IMR-90 (cell line): ENCODE data around the gene DPP10. TPM values are rescaled to one million over a fixed set of nuclear protein-coding genes. Genes with fewer than 3 reads are reported as not detected.

ENCODE experiments used
- ATAC-seq: fragments of 200-7000 bp; cut with Tn5 transposase; 2 replicates; pipeline ENCODE4 v1.9.1; 2020; ENCODE audit warnings: low read depth, mild to moderate bottlenecking, moderate library complexity
- BruUV-seq: library from RNA; stranded (reverse); fragments of 400-500 nt; replicated peaks from 2 replicates; lab custom pipeline; 2021; lab: Mats Ljungman, UMichigan
- CTCF ChIA-PET: fragments of 300-600 bp; formaldehyde crosslinking; extraction: SDS; loops from one replicate; lab custom pipeline; 2021; ENCODE audit warnings: antibody characterized with exemption; lab: Yijun Ruan, JAX
- POLR2A ChIA-PET: fragments of 300-600 bp; sonication (Branson Sonifier 250); formaldehyde crosslinking; loops from one replicate; lab custom pipeline; 2022; ENCODE audit warnings: antibody characterized with exemption; ENCODE audit not compliant: unreplicated experiment; lab: Charles Lee
- DNase-seq: peaks from one replicate; pipeline ENCODE4 v3.0.0; 2013
- H2AFZ ChIP-seq: replicated peaks from 2 replicates; pipeline ENCODE3; 2013; ENCODE audit warnings: low read length, mild to moderate bottlenecking; ENCODE audit not compliant: poor library complexity
- H2AK5ac ChIP-seq: 2 replicates; pipeline ENCODE4 v1.6.1; 2013; ENCODE audit warnings: low read depth, low read length, inconsistent platforms
- H2AK9ac ChIP-seq: replicated peaks from 2 replicates; pipeline ENCODE3; 2013; ENCODE audit warnings: mild to moderate bottlenecking, low read depth, low read length, moderate library complexity; ENCODE audit not compliant: poor library complexity
- H2BK120ac ChIP-seq: 2 replicates; pipeline ENCODE4 v1.6.1; 2013; ENCODE audit warnings: low read depth, low read length, inconsistent platforms
- H2BK15ac ChIP-seq: 3 replicates; pipeline ENCODE4 v1.6.1; 2013; ENCODE audit warnings: low read depth, low read length, inconsistent platforms
- H2BK20ac ChIP-seq: 2 replicates; pipeline ENCODE4 v1.6.1; 2013; ENCODE audit warnings: low read depth, mild to moderate bottlenecking, inconsistent platforms, low read length, moderate library complexity
- H2BK5ac ChIP-seq: 2 replicates; pipeline ENCODE4 v1.6.1; 2013; ENCODE audit warnings: mild to moderate bottlenecking, low read depth, low read length, inconsistent platforms; ENCODE audit not compliant: poor library complexity, severe bottlenecking
- H3K14ac ChIP-seq: replicated peaks from 2 replicates; pipeline ENCODE4 v1.6.1; 2013; ENCODE audit warnings: low read depth, low read length, inconsistent platforms
- H3K18ac ChIP-seq: 2 replicates; pipeline ENCODE4 v1.6.1; 2013; ENCODE audit warnings: low read depth, low read length, control low read depth
- H3K23ac ChIP-seq: 2 replicates; pipeline ENCODE4 v1.6.1; 2013; ENCODE audit warnings: low read depth, low read length, inconsistent platforms
- H3K27ac ChIP-seq: 2 replicates; pipeline ENCODE4 v1.5.1; 2013; ENCODE audit warnings: mild to moderate bottlenecking, control low read depth, low read length; ENCODE audit not compliant: insufficient read depth
- H3K27me3 ChIP-seq: 2 replicates; pipeline ENCODE4 v1.6.1; 2013; ENCODE audit warnings: low read length; ENCODE audit not compliant: control insufficient read depth, insufficient read depth
- H3K36me3 ChIP-seq: 2 replicates; pipeline ENCODE4 v1.6.1; 2013; ENCODE audit warnings: low read length, mixed read lengths; ENCODE audit not compliant: control insufficient read depth, insufficient read depth
- H3K4ac ChIP-seq: 2 replicates; pipeline ENCODE4 v1.6.1; 2013; ENCODE audit warnings: low read depth, low read length, inconsistent platforms
- H3K4me1 ChIP-seq: 2 replicates; pipeline ENCODE4 v1.6.1; 2013; ENCODE audit warnings: low read length, mixed read lengths; ENCODE audit not compliant: control insufficient read depth, insufficient read depth
- H3K4me2 ChIP-seq: 2 replicates; pipeline ENCODE4 v1.6.1; 2013; ENCODE audit warnings: low read depth, mild to moderate bottlenecking, control low read depth, low read length, moderate library complexity
- H3K4me3 ChIP-seq: 2 replicates; pipeline ENCODE4 v1.5.1; 2013; ENCODE audit warnings: low read depth, mild to moderate bottlenecking, control low read depth, low read length, moderate library complexity; ENCODE audit not compliant: insufficient read depth
- H3K56ac ChIP-seq: 2 replicates; pipeline ENCODE4 v1.6.1; 2013; ENCODE audit warnings: low read length, inconsistent platforms; ENCODE audit not compliant: insufficient read depth; ENCODE audit errors: extremely low read depth
- H3K79me1 ChIP-seq, 2 experiments: 2 replicates each; pipeline ENCODE4 v1.6.1; 2013; ENCODE audit warnings: low read length in 2 of 2, inconsistent platforms in 1 of 2, low read depth in 1 of 2
- H3K9ac ChIP-seq: 2 replicates; pipeline ENCODE4 v1.6.1; 2013; ENCODE audit warnings: low read depth, low read length, control low read depth
- H3K9me1 ChIP-seq: 2 replicates; pipeline ENCODE4 v1.6.1; 2013; ENCODE audit warnings: low read length, inconsistent platforms; ENCODE audit not compliant: insufficient read depth
- H3K9me3 ChIP-seq: 2 replicates; pipeline ENCODE4 v1.6.1; 2013; ENCODE audit warnings: low read length; ENCODE audit not compliant: control insufficient read depth, insufficient read depth
- H4K20me1 ChIP-seq: 2 replicates; pipeline ENCODE4 v1.6.1; 2013; ENCODE audit warnings: low read length, inconsistent platforms; ENCODE audit not compliant: insufficient read depth
- H4K5ac ChIP-seq: 2 replicates; pipeline ENCODE4 v1.6.1; 2013; ENCODE audit warnings: mild to moderate bottlenecking, low read depth, low read length, control low read depth
- H4K8ac ChIP-seq, 2 experiments: 2 replicates each; pipeline ENCODE4 v1.6.1; 2013; ENCODE audit warnings: low read depth in 2 of 2, low read length in 2 of 2, control low read depth in 1 of 2, inconsistent platforms in 1 of 2
- H4K91ac ChIP-seq: 2 replicates; pipeline ENCODE4 v1.6.1; 2013; ENCODE audit warnings: low read depth, low read length, inconsistent platforms; ENCODE audit not compliant: insufficient read depth
- BHLHE40 ChIP-seq: fragments of 150-350 bp; IDR thresholded peaks from 2 replicates; pipeline ENCODE4 v1.6.1; 2016; ENCODE audit warnings: mild to moderate bottlenecking, low read depth, low read length
- CEBPB ChIP-seq: IDR thresholded peaks from 2 replicates; pipeline ENCODE4 v1.6.1; 2012; ENCODE audit warnings: low read depth, low read length, improper control_type of control experiment
- CHD1 ChIP-seq: IDR thresholded peaks from 2 replicates; pipeline ENCODE4 v1.6.1; 2012; ENCODE audit warnings: low read depth, low read length, improper control_type of control experiment
- CTCF ChIP-seq: conservative IDR thresholded peaks from 2 replicates; pipeline ENCODE4 v1.5.1; 2012; ENCODE audit warnings: mild to moderate bottlenecking, low read depth, low read length, improper control_type of control experiment
- ELK1 ChIP-seq: fragments of 150-350 bp; IDR thresholded peaks from 2 replicates; pipeline ENCODE4 v1.6.1; 2016; ENCODE audit warnings: low read depth, mild to moderate bottlenecking, low read length, moderate library complexity, borderline replicate concordance
- FOS ChIP-seq: fragments of 150-350 bp; IDR thresholded peaks from 2 replicates; pipeline ENCODE4 v1.6.1; 2016; ENCODE audit warnings: low read depth, low read length
- MAFK ChIP-seq: IDR thresholded peaks from 2 replicates; pipeline ENCODE4 v1.6.1; 2012; ENCODE audit warnings: low read depth, low read length, improper control_type of control experiment
- MAZ ChIP-seq: IDR thresholded peaks from 2 replicates; pipeline ENCODE4 v1.6.1; 2012; ENCODE audit warnings: low read depth, mild to moderate bottlenecking, low read length, improper control_type of control experiment, moderate library complexity, borderline replicate concordance
- MXI1 ChIP-seq: IDR thresholded peaks from 2 replicates; pipeline ENCODE4 v1.6.1; 2012; ENCODE audit warnings: low read depth, mild to moderate bottlenecking, low read length, moderate library complexity, borderline replicate concordance
- NFE2L2 ChIP-seq: fragments of 150-350 bp; IDR thresholded peaks from 2 replicates; pipeline ENCODE4 v1.6.1; 2016; ENCODE audit warnings: low read depth, mild to moderate bottlenecking, low read length
- POLR2A ChIP-seq: IDR thresholded peaks from 2 replicates; pipeline ENCODE4 v1.6.1; 2012; ENCODE audit warnings: mild to moderate bottlenecking, low read depth, low read length
- RAD21 ChIP-seq: IDR thresholded peaks from 2 replicates; pipeline ENCODE4 v1.6.1; 2012; ENCODE audit warnings: low read length, improper control_type of control experiment
- RCOR1 ChIP-seq: IDR thresholded peaks from 2 replicates; pipeline ENCODE4 v1.6.1; 2012; ENCODE audit warnings: mild to moderate bottlenecking, low read length, improper control_type of control experiment; ENCODE audit not compliant: insufficient replicate concordance
- RFX5 ChIP-seq: IDR thresholded peaks from 2 replicates; pipeline ENCODE4 v1.8.0; 2012; ENCODE audit warnings: low read depth, mild to moderate bottlenecking, low read length, moderate library complexity
- SMC3 ChIP-seq: fragments of 150-350 bp; IDR thresholded peaks from 2 replicates; pipeline ENCODE4 v1.6.1; 2016; ENCODE audit warnings: low read depth, mild to moderate bottlenecking, antibody characterized with exemption, low read length, moderate library complexity
- USF2 ChIP-seq: fragments of 150-350 bp; IDR thresholded peaks from 2 replicates; pipeline ENCODE4 v1.6.1; 2017; ENCODE audit warnings: mild to moderate bottlenecking, antibody characterized with exemption, low read length, low read depth
- WGBS, 2 experiments: methylation state at CpG; one replicate each; pipeline versions ENCODE4 v1.1.5 to v1.1.7; 2013; ENCODE audit warnings: missing lambda C conversion rate in 2 of 2; ENCODE audit not compliant: insufficient read length in 1 of 2; ENCODE audit errors: extremely low coverage in 2 of 2; 5-methylcytosine and 5-hydroxymethylcytosine counted together
- dilution Hi-C: fragments of 300-500 bp; cut with HindIII; formaldehyde crosslinking; loops from one replicate; pipeline ENCODE4 v1.14.3; 2018; ENCODE audit warnings: low sequenced_read_pairs; ENCODE audit not compliant: unreplicated experiment
- in situ Hi-C: fragments of 300-500 bp; cut with MboI; formaldehyde crosslinking; loops from 3 replicates; pipeline ENCODE4 v1.14.3; 2019; ENCODE audit warnings: low sequenced_read_pairs, inconsistent platforms, mixed read lengths
- intact Hi-C: fragments of 100-400 bp; cut with micrococcal nuclease; formaldehyde crosslinking; loops from 2 replicates; pipeline ENCODE4 v1.10.0; 2022
- polyA plus RNA-seq, 3 experiments: library from polyadenylated mRNA; depleted of rRNA; stranded (reverse); fragments of >200 nt; gene quantifications; 2 replicates each; pipeline ENCODE4 v1.2.3, GENCODE V29; 2012; ENCODE audit warnings: low replicate concordance in 1 of 3
- total RNA-seq: library from RNA; depleted of rRNA; stranded (reverse); fragments of >200 nt; gene quantifications from 2 replicates; pipeline ENCODE4 v1.2.3, GENCODE V29; 2012

DPP10 gene
- total and polyA plus RNA-seq, 2 of the 4 experiments (the other 2 are of a cell fraction) = not detected

GRCh38 chr2:115694651-115695050 is 1252.2 kb downstream of the DPP10 start:
- Histone ChIP-seq H3K4ac (no peak overlapping the region), H3K23ac (no peak overlapping the region), H3K27me3 (no peaks in the 10 kb centered on the region), H2BK15ac (no peak overlapping the region), H2AK5ac (no peak overlapping the region), H2AK9ac (no peak overlapping the region), H3K4me2 (no peak overlapping the region), H3K14ac (no peak overlapping the region), H2BK20ac (no peak overlapping the region), H2BK120ac (no peak overlapping the region), H3K4me3 (no peak overlapping the region), H4K5ac (no peak overlapping the region), H3K9me1 (no peaks in the 10 kb centered on the region), H3K27ac (no peak overlapping the region), H3K79me1 (no peaks in the 10 kb centered on the region), H3K9me3 (peaks cover 7% of the 10 kb centered on the region), H3K36me3 (no peaks in the 10 kb centered on the region), H3K9ac (no peak overlapping the region), H3K56ac (no peak overlapping the region), H3K18ac (no peak overlapping the region), H4K8ac (no peak overlapping the region), H4K91ac (no peak overlapping the region), H2BK5ac (no peak overlapping the region), H2AFZ (no peak overlapping the region), H4K20me1 (no peaks in the 10 kb centered on the region), H3K4me1 (no peaks in the 10 kb centered on the region)
- POLR2A ChIA-PET = no interaction called here
- ATAC-seq (no peak), DNase-seq (no peak)
- CTCF ChIA-PET = no interaction called here
- no CpG with 5 or more reads among the region's 1 CpG for WGBS, 2 experiments
- TF ChIP-seq MAZ (no peak), CTCF (no peak), ELK1 (no peak), RAD21 (no peak), CHD1 (no peak), BHLHE40 (no peak), CEBPB (no peak), SMC3 (no peak), FOS (no peak), MAFK (no peak), RFX5 (no peak), USF2 (no peak), RCOR1 (no peak), NFE2L2 (no peak), POLR2A (no peak), MXI1 (no peak)
- dilution Hi-C loops = no loop called here
- no TSS peak for BruUV-seq
- in situ Hi-C loops = no loop called here
- intact Hi-C loops = no loop called here
